IMR-90 (cell line): ENCODE results near the gene KLHL41. TPM values are rescaled to one million over a fixed set of nuclear protein-coding genes. Genes with fewer than 3 reads are reported as not detected.

Source experiments
- ATAC-seq: fragments of 200-7000 bp; cut with Tn5 transposase; 2 replicates; pipeline ENCODE4 v1.9.1; 2020; ENCODE audit warnings: low read depth, mild to moderate bottlenecking, moderate library complexity
- BruUV-seq: library from RNA; stranded (reverse); fragments of 400-500 nt; replicated peaks from 2 replicates; lab custom pipeline; 2021; lab: Mats Ljungman, UMichigan
- CTCF ChIA-PET: fragments of 300-600 bp; formaldehyde crosslinking; extraction: SDS; loops from one replicate; lab custom pipeline; 2021; ENCODE audit warnings: antibody characterized with exemption; lab: Yijun Ruan, JAX
- POLR2A ChIA-PET: fragments of 300-600 bp; sonication (Branson Sonifier 250); formaldehyde crosslinking; loops from one replicate; lab custom pipeline; 2022; ENCODE audit warnings: antibody characterized with exemption; ENCODE audit not compliant: unreplicated experiment; lab: Charles Lee
- DNase-seq: peaks from one replicate; pipeline ENCODE4 v3.0.0; 2013
- H2AFZ ChIP-seq: replicated peaks from 2 replicates; pipeline ENCODE3; 2013; ENCODE audit warnings: low read length, mild to moderate bottlenecking; ENCODE audit not compliant: poor library complexity
- H2AK5ac ChIP-seq: 2 replicates; pipeline ENCODE4 v1.6.1; 2013; ENCODE audit warnings: low read depth, low read length, inconsistent platforms
- H2AK9ac ChIP-seq: replicated peaks from 2 replicates; pipeline ENCODE3; 2013; ENCODE audit warnings: mild to moderate bottlenecking, low read depth, low read length, moderate library complexity; ENCODE audit not compliant: poor library complexity
- H2BK120ac ChIP-seq: 2 replicates; pipeline ENCODE4 v1.6.1; 2013; ENCODE audit warnings: low read depth, low read length, inconsistent platforms
- H2BK15ac ChIP-seq: 3 replicates; pipeline ENCODE4 v1.6.1; 2013; ENCODE audit warnings: low read depth, low read length, inconsistent platforms
- H2BK20ac ChIP-seq: 2 replicates; pipeline ENCODE4 v1.6.1; 2013; ENCODE audit warnings: low read depth, mild to moderate bottlenecking, inconsistent platforms, low read length, moderate library complexity
- H2BK5ac ChIP-seq: 2 replicates; pipeline ENCODE4 v1.6.1; 2013; ENCODE audit warnings: mild to moderate bottlenecking, low read depth, low read length, inconsistent platforms; ENCODE audit not compliant: poor library complexity, severe bottlenecking
- H3K14ac ChIP-seq: replicated peaks from 2 replicates; pipeline ENCODE4 v1.6.1; 2013; ENCODE audit warnings: low read depth, low read length, inconsistent platforms
- H3K18ac ChIP-seq: 2 replicates; pipeline ENCODE4 v1.6.1; 2013; ENCODE audit warnings: low read depth, low read length, control low read depth
- H3K23ac ChIP-seq: 2 replicates; pipeline ENCODE4 v1.6.1; 2013; ENCODE audit warnings: low read depth, low read length, inconsistent platforms
- H3K27ac ChIP-seq: 2 replicates; pipeline ENCODE4 v1.5.1; 2013; ENCODE audit warnings: mild to moderate bottlenecking, control low read depth, low read length; ENCODE audit not compliant: insufficient read depth
- H3K27me3 ChIP-seq: 2 replicates; pipeline ENCODE4 v1.6.1; 2013; ENCODE audit warnings: low read length; ENCODE audit not compliant: control insufficient read depth, insufficient read depth
- H3K36me3 ChIP-seq: 2 replicates; pipeline ENCODE4 v1.6.1; 2013; ENCODE audit warnings: low read length, mixed read lengths; ENCODE audit not compliant: control insufficient read depth, insufficient read depth
- H3K4ac ChIP-seq: 2 replicates; pipeline ENCODE4 v1.6.1; 2013; ENCODE audit warnings: low read depth, low read length, inconsistent platforms
- H3K4me1 ChIP-seq: 2 replicates; pipeline ENCODE4 v1.6.1; 2013; ENCODE audit warnings: low read length, mixed read lengths; ENCODE audit not compliant: control insufficient read depth, insufficient read depth
- H3K4me2 ChIP-seq: 2 replicates; pipeline ENCODE4 v1.6.1; 2013; ENCODE audit warnings: low read depth, mild to moderate bottlenecking, control low read depth, low read length, moderate library complexity
- H3K4me3 ChIP-seq: 2 replicates; pipeline ENCODE4 v1.5.1; 2013; ENCODE audit warnings: low read depth, mild to moderate bottlenecking, control low read depth, low read length, moderate library complexity; ENCODE audit not compliant: insufficient read depth
- H3K56ac ChIP-seq: 2 replicates; pipeline ENCODE4 v1.6.1; 2013; ENCODE audit warnings: low read length, inconsistent platforms; ENCODE audit not compliant: insufficient read depth; ENCODE audit errors: extremely low read depth
- H3K79me1 ChIP-seq, 2 experiments: 2 replicates each; pipeline ENCODE4 v1.6.1; 2013; ENCODE audit warnings: low read length in 2 of 2, inconsistent platforms in 1 of 2, low read depth in 1 of 2
- H3K9ac ChIP-seq: 2 replicates; pipeline ENCODE4 v1.6.1; 2013; ENCODE audit warnings: low read depth, low read length, control low read depth
- H3K9me1 ChIP-seq: 2 replicates; pipeline ENCODE4 v1.6.1; 2013; ENCODE audit warnings: low read length, inconsistent platforms; ENCODE audit not compliant: insufficient read depth
- H3K9me3 ChIP-seq: 2 replicates; pipeline ENCODE4 v1.6.1; 2013; ENCODE audit warnings: low read length; ENCODE audit not compliant: control insufficient read depth, insufficient read depth
- H4K20me1 ChIP-seq: 2 replicates; pipeline ENCODE4 v1.6.1; 2013; ENCODE audit warnings: low read length, inconsistent platforms; ENCODE audit not compliant: insufficient read depth
- H4K5ac ChIP-seq: 2 replicates; pipeline ENCODE4 v1.6.1; 2013; ENCODE audit warnings: mild to moderate bottlenecking, low read depth, low read length, control low read depth
- H4K8ac ChIP-seq, 2 experiments: 2 replicates each; pipeline ENCODE4 v1.6.1; 2013; ENCODE audit warnings: low read depth in 2 of 2, low read length in 2 of 2, control low read depth in 1 of 2, inconsistent platforms in 1 of 2
- H4K91ac ChIP-seq: 2 replicates; pipeline ENCODE4 v1.6.1; 2013; ENCODE audit warnings: low read depth, low read length, inconsistent platforms; ENCODE audit not compliant: insufficient read depth
- CEBPB ChIP-seq: IDR thresholded peaks from 2 replicates; pipeline ENCODE4 v1.6.1; 2012; ENCODE audit warnings: low read depth, low read length, improper control_type of control experiment
- ELK1 ChIP-seq: fragments of 150-350 bp; IDR thresholded peaks from 2 replicates; pipeline ENCODE4 v1.6.1; 2016; ENCODE audit warnings: low read depth, mild to moderate bottlenecking, low read length, moderate library complexity, borderline replicate concordance
- FOS ChIP-seq: fragments of 150-350 bp; IDR thresholded peaks from 2 replicates; pipeline ENCODE4 v1.6.1; 2016; ENCODE audit warnings: low read depth, low read length
- MAZ ChIP-seq: IDR thresholded peaks from 2 replicates; pipeline ENCODE4 v1.6.1; 2012; ENCODE audit warnings: low read depth, mild to moderate bottlenecking, low read length, improper control_type of control experiment, moderate library complexity, borderline replicate concordance
- NFE2L2 ChIP-seq: fragments of 150-350 bp; IDR thresholded peaks from 2 replicates; pipeline ENCODE4 v1.6.1; 2016; ENCODE audit warnings: low read depth, mild to moderate bottlenecking, low read length
- RAD21 ChIP-seq: IDR thresholded peaks from 2 replicates; pipeline ENCODE4 v1.6.1; 2012; ENCODE audit warnings: low read length, improper control_type of control experiment
- RCOR1 ChIP-seq: IDR thresholded peaks from 2 replicates; pipeline ENCODE4 v1.6.1; 2012; ENCODE audit warnings: mild to moderate bottlenecking, low read length, improper control_type of control experiment; ENCODE audit not compliant: insufficient replicate concordance
- RFX5 ChIP-seq: IDR thresholded peaks from 2 replicates; pipeline ENCODE4 v1.8.0; 2012; ENCODE audit warnings: low read depth, mild to moderate bottlenecking, low read length, moderate library complexity
- SMC3 ChIP-seq: fragments of 150-350 bp; IDR thresholded peaks from 2 replicates; pipeline ENCODE4 v1.6.1; 2016; ENCODE audit warnings: low read depth, mild to moderate bottlenecking, antibody characterized with exemption, low read length, moderate library complexity
- WGBS, 2 experiments: methylation state at CpG; one replicate each; pipeline versions ENCODE4 v1.1.5 to v1.1.7; 2013; ENCODE audit warnings: missing lambda C conversion rate in 2 of 2; ENCODE audit not compliant: insufficient read length in 1 of 2; ENCODE audit errors: extremely low coverage in 2 of 2; 5-methylcytosine and 5-hydroxymethylcytosine counted together
- dilution Hi-C: fragments of 300-500 bp; cut with HindIII; formaldehyde crosslinking; loops from one replicate; pipeline ENCODE4 v1.14.3; 2018; ENCODE audit warnings: low sequenced_read_pairs; ENCODE audit not compliant: unreplicated experiment
- in situ Hi-C: fragments of 300-500 bp; cut with MboI; formaldehyde crosslinking; loops from 3 replicates; pipeline ENCODE4 v1.14.3; 2019; ENCODE audit warnings: low sequenced_read_pairs, inconsistent platforms, mixed read lengths
- intact Hi-C: fragments of 100-400 bp; cut with micrococcal nuclease; formaldehyde crosslinking; loops from 2 replicates; pipeline ENCODE4 v1.10.0; 2022
- polyA plus RNA-seq, 3 experiments: library from polyadenylated mRNA; depleted of rRNA; stranded (reverse); fragments of >200 nt; gene quantifications; 2 replicates each; pipeline ENCODE4 v1.2.3, GENCODE V29; 2012; ENCODE audit warnings: low replicate concordance in 1 of 3
- total RNA-seq: library from RNA; depleted of rRNA; stranded (reverse); fragments of >200 nt; gene quantifications from 2 replicates; pipeline ENCODE4 v1.2.3, GENCODE V29; 2012
- TF ChIP-seq, protein P1 (sequence below): conservative IDR thresholded peaks from 2 replicates; pipeline ENCODE4 v1.5.1; 2012; ENCODE audit warnings: mild to moderate bottlenecking, low read depth, low read length, improper control_type of control experiment

The KLHL41 gene
- total and polyA plus RNA-seq, 2 of the 4 experiments (the other 2 are of a cell fraction) = 0.10 to 0.18 TPM

DNA sequence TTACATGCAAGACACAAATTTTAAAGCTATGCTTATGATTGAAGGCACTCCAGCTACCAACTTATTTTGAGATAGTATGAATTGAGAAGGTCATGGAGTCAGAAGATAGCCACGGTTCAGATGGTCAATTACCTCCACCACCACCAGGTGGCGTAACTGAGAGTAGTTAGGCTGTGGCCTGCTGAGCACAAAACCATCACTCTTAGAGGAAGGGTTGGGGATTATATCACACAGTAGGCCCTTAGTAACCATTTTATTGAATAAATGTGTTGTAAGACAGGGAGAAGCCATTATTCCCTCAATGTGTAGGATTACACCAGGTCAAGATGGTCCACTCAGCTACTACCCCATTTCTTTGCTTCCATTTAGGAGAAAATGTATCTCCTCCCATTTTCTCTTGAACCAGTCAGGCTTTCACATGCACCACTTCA is 18.8 kb downstream of the KLHL41 start:
- intact Hi-C loops = loop anchor here (1.0 to 10.0 kb wide), 5 partner anchors 241 to 513 kb away; no protein-coding TSS in a partner anchor
- ChIA-PET CTCF (interaction anchor here (0.5 kb wide), 1 partner anchor 236 kb away, joined by 3 read pairs; no protein-coding TSS in a partner anchor), POLR2A (no interaction called here)
- H4K91ac ChIP-seq = no peak overlapping the region
- no peak overlapping the region for H3K56ac ChIP-seq
- H3K36me3 ChIP-seq = no peaks in the 10 kb centered on the region
- H3K9me1 ChIP-seq = no peaks in the 10 kb centered on the region
- no peak overlapping the region for H3K4me2 ChIP-seq
- no peaks in the 10 kb centered on the region for H3K9me3 ChIP-seq
- H3K14ac ChIP-seq = no peak overlapping the region
- no peaks in the 10 kb centered on the region for H3K27me3 ChIP-seq
- H2BK20ac ChIP-seq = no peak overlapping the region
- no peak overlapping the region for H2AK5ac ChIP-seq
- H2BK15ac ChIP-seq = no peak overlapping the region
- no peaks in the 10 kb centered on the region for H3K79me1 ChIP-seq
- WGBS, 2 experiments = no CpG with 5 or more reads among the region's 2 CpGs
- no peak overlapping the region for H4K5ac ChIP-seq
- in situ Hi-C loops = no loop called here
- no peaks in the 10 kb centered on the region for H3K4me1 ChIP-seq
- H3K23ac ChIP-seq = no peak overlapping the region
- no peak overlapping the region for H2AFZ ChIP-seq
- no peak overlapping the region for H3K27ac ChIP-seq
- dilution Hi-C loops = no loop called here
- BruUV-seq = no TSS peak
- H4K20me1 ChIP-seq = no peaks in the 10 kb centered on the region
- no peak overlapping the region for H2BK5ac ChIP-seq
- H2AK9ac ChIP-seq = no peak overlapping the region
- DNase-seq = peak; percentile 51
- ATAC-seq = peak; percentile 93
- no peak overlapping the region for H2BK120ac ChIP-seq
- TF ChIP-seq MAZ (no peak), FOS (no peak), RCOR1 (no peak), NFE2L2 (no peak), ELK1 (no peak), RFX5 (no peak), CEBPB (no peak), RAD21 (peak; percentile 65), SMC3 (peak; percentile 70)
- TF ChIP-seq, protein P1, sequence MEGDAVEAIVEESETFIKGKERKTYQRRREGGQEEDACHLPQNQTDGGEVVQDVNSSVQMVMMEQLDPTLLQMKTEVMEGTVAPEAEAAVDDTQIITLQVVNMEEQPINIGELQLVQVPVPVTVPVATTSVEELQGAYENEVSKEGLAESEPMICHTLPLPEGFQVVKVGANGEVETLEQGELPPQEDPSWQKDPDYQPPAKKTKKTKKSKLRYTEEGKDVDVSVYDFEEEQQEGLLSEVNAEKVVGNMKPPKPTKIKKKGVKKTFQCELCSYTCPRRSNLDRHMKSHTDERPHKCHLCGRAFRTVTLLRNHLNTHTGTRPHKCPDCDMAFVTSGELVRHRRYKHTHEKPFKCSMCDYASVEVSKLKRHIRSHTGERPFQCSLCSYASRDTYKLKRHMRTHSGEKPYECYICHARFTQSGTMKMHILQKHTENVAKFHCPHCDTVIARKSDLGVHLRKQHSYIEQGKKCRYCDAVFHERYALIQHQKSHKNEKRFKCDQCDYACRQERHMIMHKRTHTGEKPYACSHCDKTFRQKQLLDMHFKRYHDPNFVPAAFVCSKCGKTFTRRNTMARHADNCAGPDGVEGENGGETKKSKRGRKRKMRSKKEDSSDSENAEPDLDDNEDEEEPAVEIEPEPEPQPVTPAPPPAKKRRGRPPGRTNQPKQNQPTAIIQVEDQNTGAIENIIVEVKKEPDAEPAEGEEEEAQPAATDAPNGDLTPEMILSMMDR = peak; percentile 70
- H3K4ac ChIP-seq = no peak overlapping the region
- H3K9ac ChIP-seq = no peak overlapping the region
- no peak overlapping the region for H4K8ac ChIP-seq
- no peak overlapping the region for H3K4me3 ChIP-seq
- H3K18ac ChIP-seq = no peak overlapping the region
